H9 (cell line): Measurements from ENCODE around the gene PICALM. TPM values are rescaled to one million over a fixed set of nuclear protein-coding genes. Genes with fewer than 3 reads are reported as not detected.

Experiments used
- DNase-seq: peaks from one replicate; pipeline ENCODE4 v3.0.0-alpha.2; 2017
- H2AFZ ChIP-seq: one replicate; pipeline ENCODE4 v1.6.1; 2013; ENCODE audit warnings: mild to moderate bottlenecking, low read length, control low read depth, moderate library complexity
- H2AK5ac ChIP-seq: 2 replicates; pipeline ENCODE4 v1.6.1; 2013; ENCODE audit warnings: low read length, control low read depth, mixed read lengths; ENCODE audit not compliant: insufficient read length
- H2BK120ac ChIP-seq: one replicate; pipeline ENCODE4 v1.6.1; 2013; ENCODE audit warnings: low read depth, mild to moderate bottlenecking, low read length, control low read depth, inconsistent platforms; ENCODE audit not compliant: poor library complexity, severe bottlenecking
- H2BK12ac ChIP-seq: 2 replicates; pipeline ENCODE4 v1.6.1; 2013; ENCODE audit warnings: low read length, control low read depth, mixed read lengths, low read depth; ENCODE audit not compliant: insufficient read length
- H2BK15ac ChIP-seq: 2 replicates; pipeline ENCODE4 v1.6.1; 2013; ENCODE audit warnings: low read depth, low read length, control low read depth
- H2BK20ac ChIP-seq: one replicate; pipeline ENCODE4 v1.6.1; 2013; ENCODE audit warnings: low read depth, mild to moderate bottlenecking, low read length, control low read depth, inconsistent platforms; ENCODE audit not compliant: poor library complexity, severe bottlenecking
- H2BK5ac ChIP-seq: 2 replicates; pipeline ENCODE4 v1.6.1; 2013; ENCODE audit warnings: low read length, control low read depth, mixed read lengths; ENCODE audit not compliant: insufficient read length
- H3K14ac ChIP-seq: 2 replicates; pipeline ENCODE4 v1.6.1; 2013; ENCODE audit warnings: low read length, control low read depth; ENCODE audit not compliant: insufficient read depth
- H3K18ac ChIP-seq: 2 replicates; pipeline ENCODE4 v1.6.1; 2013; ENCODE audit warnings: low read depth, mild to moderate bottlenecking, mixed read lengths, low read length, control low read depth; ENCODE audit not compliant: insufficient read length
- H3K23ac ChIP-seq: 2 replicates; pipeline ENCODE4 v1.6.1; 2013; ENCODE audit warnings: low read length, control low read depth, mixed read lengths, low read depth; ENCODE audit not compliant: insufficient read length
- H3K23me2 ChIP-seq: 2 replicates; pipeline ENCODE4 v1.6.1; 2013; ENCODE audit warnings: low read depth, mild to moderate bottlenecking, mixed read lengths, low read length, control low read depth; ENCODE audit not compliant: insufficient read length, poor library complexity, severe bottlenecking
- H3K27ac ChIP-seq: 2 replicates; pipeline ENCODE4 v1.5.1; 2013; ENCODE audit warnings: low read length, control low read depth, mixed read lengths, low read depth; ENCODE audit not compliant: insufficient read length
- H3K27me3 ChIP-seq: 2 replicates; pipeline ENCODE4 v1.6.1; 2013; ENCODE audit warnings: low read length, control low read depth, inconsistent platforms; ENCODE audit not compliant: insufficient read depth
- H3K4ac ChIP-seq: 2 replicates; pipeline ENCODE4 v1.6.1; 2013; ENCODE audit warnings: low read depth, mild to moderate bottlenecking, control low read depth, inconsistent platforms, low read length, moderate library complexity
- H3K4me1 ChIP-seq: 2 replicates; pipeline ENCODE4 v1.6.1; 2013; ENCODE audit warnings: low read length, control low read depth, inconsistent platforms; ENCODE audit not compliant: insufficient read depth
- H3K4me2 ChIP-seq: 2 replicates; pipeline ENCODE4 v1.6.1; 2013; ENCODE audit warnings: low read length, control low read depth, mixed read lengths; ENCODE audit not compliant: insufficient read length, insufficient read depth
- H3K56ac ChIP-seq: 2 replicates; pipeline ENCODE4 v1.6.1; 2013; ENCODE audit warnings: low read depth, mild to moderate bottlenecking, mixed read lengths, low read length, control low read depth; ENCODE audit not compliant: insufficient read length
- H3K79me1 ChIP-seq: 2 replicates; pipeline ENCODE4 v1.6.1; 2013; ENCODE audit warnings: low read depth, mild to moderate bottlenecking, moderate library complexity, low read length, control low read depth, inconsistent platforms; ENCODE audit not compliant: insufficient read depth, poor library complexity, severe bottlenecking
- H3K79me2 ChIP-seq: 2 replicates; pipeline ENCODE4 v1.6.1; 2013; ENCODE audit warnings: low read length, control low read depth, inconsistent platforms; ENCODE audit not compliant: insufficient read depth
- H3K9ac ChIP-seq: 2 replicates; pipeline ENCODE4 v1.6.1; 2013; ENCODE audit warnings: low read length, control low read depth, mixed read lengths; ENCODE audit not compliant: insufficient read length; ENCODE audit errors: extremely low read depth
- H3K9me3 ChIP-seq: one replicate; pipeline ENCODE4 v1.6.1; 2013; ENCODE audit warnings: low read depth, low read length, inconsistent platforms; ENCODE audit not compliant: control insufficient read depth
- H3T11ph ChIP-seq: one replicate; pipeline ENCODE4 v1.6.1; 2013; ENCODE audit warnings: mild to moderate bottlenecking, low read length, control low read depth, inconsistent platforms
- H4K20me1 ChIP-seq: one replicate; pipeline ENCODE4 v1.6.1; 2013; ENCODE audit not compliant: control insufficient read depth, insufficient read length, insufficient read depth
- H4K5ac ChIP-seq: 2 replicates; pipeline ENCODE4 v1.6.1; 2013; ENCODE audit warnings: low read depth, mild to moderate bottlenecking, mixed read lengths, low read length, control low read depth; ENCODE audit not compliant: insufficient read length
- H4K8ac ChIP-seq: replicated peaks from 2 replicates; pipeline ENCODE4 v1.6.1; 2013; ENCODE audit warnings: low read length, control low read depth, mixed read lengths, low read depth; ENCODE audit not compliant: insufficient read length
- H4K91ac ChIP-seq: 2 replicates; pipeline ENCODE4 v1.6.1; 2013; ENCODE audit warnings: low read depth, mild to moderate bottlenecking, moderate library complexity, mixed read lengths, low read length, control low read depth; ENCODE audit not compliant: insufficient read length
- H3K27ac Mint-ChIP-seq, 3 experiments: 2 replicates in 2 of 3; 3 replicates in 1 of 3; pipeline ENCODE4 v1.8.0; 2020 to 2021; ENCODE audit warnings: mixed read lengths in 3 of 3, mild to moderate bottlenecking in 1 of 3, moderate library complexity in 1 of 3
- H3K27me3 Mint-ChIP-seq: 2 replicates; pipeline ENCODE4 v1.8.0; 2021; ENCODE audit warnings: low read depth, mild to moderate bottlenecking, moderate library complexity, mixed read lengths
- H3K36me3 Mint-ChIP-seq, 3 experiments: 2 replicates in 2 of 3; 3 replicates in 1 of 3; pipeline ENCODE4 v1.8.0; 2020 to 2021; ENCODE audit warnings: low read depth in 3 of 3, mixed read lengths in 3 of 3; ENCODE audit not compliant: insufficient read depth in 1 of 3
- H3K4me1 Mint-ChIP-seq, 2 experiments: 2 replicates each; pipeline ENCODE4 v1.8.0; 2020; ENCODE audit warnings: mixed read lengths in 2 of 2
- H3K4me3 Mint-ChIP-seq, 2 experiments: 2 replicates in 1 of 2; 3 replicates in 1 of 2; pipeline ENCODE4 v1.8.0; 2020 to 2021; ENCODE audit warnings: mild to moderate bottlenecking in 2 of 2, mixed read lengths in 2 of 2, moderate library complexity in 1 of 2
- H3K9me3 Mint-ChIP-seq, 2 experiments: 2 replicates in 1 of 2; 3 replicates in 1 of 2; pipeline ENCODE4 v1.8.0; 2020; ENCODE audit warnings: mild to moderate bottlenecking in 2 of 2, mixed read lengths in 2 of 2, moderate library complexity in 1 of 2
- WGBS: extraction: QIAGEN DNeasy Blood & Tissue Kit; methylation state at CpG from one replicate; pipeline ENCODE4 v1.1.7; 2013; ENCODE audit warnings: missing lambda C conversion rate, low lambda C conversion rate, mixed read lengths; ENCODE audit not compliant: insufficient read length; ENCODE audit errors: extremely low coverage; 5-methylcytosine and 5-hydroxymethylcytosine counted together
- total RNA-seq: library from RNA; stranded (reverse); gene quantifications from 2 replicates; pipeline ENCODE4 v1.2.1, GENCODE V29; 2021
- TF ChIP-seq, protein P1 (sequence below): fragments of 200-600 bp; sonication (generic); conservative IDR thresholded peaks from 3 replicates; pipeline ENCODE4 v1.8.0; 2021; ENCODE audit warnings: antibody characterized with exemption, mild to moderate bottlenecking

The PICALM gene
- total RNA-seq, 1 experiment from 2014 or later, result 76.4 TPM

DNA sequence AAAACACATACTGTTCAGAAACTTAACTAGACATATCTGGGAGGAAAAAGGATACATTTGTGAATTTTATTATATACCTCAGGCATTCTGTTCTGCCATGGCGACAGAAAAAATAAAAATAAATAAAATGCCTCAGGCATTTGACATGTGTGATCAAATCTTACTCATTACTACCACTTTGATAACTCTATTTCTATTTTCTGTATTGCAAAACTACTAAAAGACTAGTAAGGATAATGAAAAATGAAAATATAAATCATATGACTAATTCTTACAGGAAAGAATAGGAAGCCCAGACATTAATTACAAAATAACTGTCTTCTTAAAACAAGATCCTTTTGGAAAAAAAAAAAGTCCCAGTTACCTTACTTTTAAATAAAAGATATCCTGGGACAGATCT is 5.3 kb downstream of the PICALM start:
- Histone ChIP-seq H2BK120ac (no peak overlapping the region), H3K18ac (no peak overlapping the region), H2AK5ac (no peak overlapping the region), H3K23me2 (peaks cover 6% of the 10 kb centered on the region), H3K27ac (no peak overlapping the region), H3K4ac (no peak overlapping the region), H4K5ac (no peak overlapping the region), H4K20me1 (no peaks in the 10 kb centered on the region), H3K23ac (no peak overlapping the region), H2BK12ac (no peak overlapping the region), H3K4me1 (no peaks in the 10 kb centered on the region; the same call in 1 of the 2 replicates), H3K9me3 (no peaks in the 10 kb centered on the region), H3K27me3 (no peaks in the 10 kb centered on the region), H4K91ac (no peak overlapping the region), H2BK5ac (no peak overlapping the region), H3T11ph (no peak overlapping the region), H3K14ac (no peak overlapping the region), H3K79me1 (peaks cover 14% of the 10 kb centered on the region), H3K9ac (no peak overlapping the region), H3K4me2 (no peak overlapping the region), H3K79me2 (peaks cover 56% of the 10 kb centered on the region), H2AFZ (no peak overlapping the region), H3K56ac (no peak overlapping the region), H2BK20ac (no peak overlapping the region), H2BK15ac (no peak overlapping the region), H4K8ac (no peak overlapping the region)
- DNase-seq, result no peak
- Mint-ChIP-seq H3K9me3 (no peaks in the 10 kb centered on the region; a peak in 1 of 5 replicates), H3K27ac (no peak overlapping the region), H3K27me3 (no peaks in the 10 kb centered on the region), H3K4me3 (no peak overlapping the region), H3K4me1 (peaks cover 59 to 64% of the 10 kb centered on the region in 2 experiments), H3K36me3 (peaks cover 0 to 3% (median 0%) of the 10 kb centered on the region in 3 experiments; a peak in 1 of 7 replicates)
- TF ChIP-seq, protein P1, sequence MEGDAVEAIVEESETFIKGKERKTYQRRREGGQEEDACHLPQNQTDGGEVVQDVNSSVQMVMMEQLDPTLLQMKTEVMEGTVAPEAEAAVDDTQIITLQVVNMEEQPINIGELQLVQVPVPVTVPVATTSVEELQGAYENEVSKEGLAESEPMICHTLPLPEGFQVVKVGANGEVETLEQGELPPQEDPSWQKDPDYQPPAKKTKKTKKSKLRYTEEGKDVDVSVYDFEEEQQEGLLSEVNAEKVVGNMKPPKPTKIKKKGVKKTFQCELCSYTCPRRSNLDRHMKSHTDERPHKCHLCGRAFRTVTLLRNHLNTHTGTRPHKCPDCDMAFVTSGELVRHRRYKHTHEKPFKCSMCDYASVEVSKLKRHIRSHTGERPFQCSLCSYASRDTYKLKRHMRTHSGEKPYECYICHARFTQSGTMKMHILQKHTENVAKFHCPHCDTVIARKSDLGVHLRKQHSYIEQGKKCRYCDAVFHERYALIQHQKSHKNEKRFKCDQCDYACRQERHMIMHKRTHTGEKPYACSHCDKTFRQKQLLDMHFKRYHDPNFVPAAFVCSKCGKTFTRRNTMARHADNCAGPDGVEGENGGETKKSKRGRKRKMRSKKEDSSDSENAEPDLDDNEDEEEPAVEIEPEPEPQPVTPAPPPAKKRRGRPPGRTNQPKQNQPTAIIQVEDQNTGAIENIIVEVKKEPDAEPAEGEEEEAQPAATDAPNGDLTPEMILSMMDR, result no peak
- no CpG with 5 or more reads among the region's 1 CpG for WGBS
